Upper lobe of left lung (tissue), 6 donors: ENCODE data around the gene PDZD11. TPM values are rescaled to one million over a fixed set of nuclear protein-coding genes. Genes with fewer than 3 reads are reported as not detected.

Source experiments
- ATAC-seq, 2 donors: fragments of 200-7000 bp; cut with Tn5 transposase; one replicate each; pipeline ENCODE4 v1.9.1; 2022; ENCODE audit warnings: mild to moderate bottlenecking in 2 of 2, moderate library complexity in 2 of 2; ENCODE audit not compliant: low FRiP score in 2 of 2
- DNase-seq, 2 donors: peaks; one replicate each; pipeline ENCODE4 v3.0.0-alpha.2; 2019 to 2020
- H3K27ac ChIP-seq, 4 donors: fragments of 200-600 bp; sonication (generic); one replicate each; pipeline ENCODE4 v1.5.1; 2016 to 2019
- H3K27me3 ChIP-seq, 4 donors: fragments of 200-600 bp; sonication (generic); one replicate each; pipeline ENCODE4 v1.5.1; 2017 to 2019
- H3K36me3 ChIP-seq, 4 donors: fragments of 200-600 bp; sonication (generic); one replicate each; pipeline ENCODE4 v1.5.1; 2016 to 2019
- H3K4me1 ChIP-seq, 4 donors: fragments of 200-600 bp; sonication (generic); one replicate each; pipeline ENCODE4 v1.5.1; 2018 to 2019
- H3K4me3 ChIP-seq, 4 donors: fragments of 200-600 bp; sonication (generic); one replicate each; pipeline ENCODE4 v1.5.1; 2017 to 2019; ENCODE audit warnings: mild to moderate bottlenecking in 2 of 4, moderate library complexity in 1 of 4
- H3K9me3 ChIP-seq, 4 donors: fragments of 200-600 bp; sonication (generic); one replicate each; pipeline ENCODE4 v1.5.1; 2018 to 2019
- EP300 ChIP-seq, 4 donors: sonication (generic); formaldehyde crosslinking; IDR thresholded peaks; one replicate each; pipeline ENCODE4 v1.5.1; 2017; ENCODE audit warnings: antibody characterized with exemption in 4 of 4, control low read depth in 2 of 4
- POLR2A ChIP-seq, 4 donors: fragments of 450-650 bp; IDR thresholded peaks; one replicate each; pipeline ENCODE4 v1.5.1; 2016 to 2017; ENCODE audit warnings: antibody characterized with exemption in 4 of 4, mild to moderate bottlenecking in 2 of 4
- POLR2AphosphoS5 ChIP-seq, 2 donors: sonication (generic); formaldehyde crosslinking; IDR thresholded peaks; one replicate each; pipeline ENCODE4 v1.5.1; 2017; ENCODE audit warnings: antibody characterized with exemption in 2 of 2
- WGBS, 2 donors: methylation state at CpG; one replicate each; pipeline ENCODE4 v1.1.5; 2017 to 2018; 5-methylcytosine and 5-hydroxymethylcytosine counted together
- total RNA-seq, 6 donors: library from RNA; depleted of rRNA in 4 of 6; stranded (reverse); fragments of >200 nt in 4 of 6; gene quantifications; one replicate each; pipeline versions ENCODE4 v1.1.0 to v1.2.1, GENCODE V29; 2016 to 2021
- TF ChIP-seq, protein P1 (sequence below), 6 experiments: fragments of 450-650 bp in 4 of 6; fragments of 200-600 bp in 2 of 6; sonication (generic) in 2 of 6; IDR thresholded peaks; one replicate each; pipeline ENCODE4 v1.5.1; 2016 to 2019; ENCODE audit warnings: antibody characterized with exemption in 6 of 6
- donor health status: DM: no; HTN: no; CAD: no; lungs with moderate emphysema.
- donor health status: DM: no; HTN: yes; CAD: no; lungs with severe emphysema.

Gene PDZD11, protein sequence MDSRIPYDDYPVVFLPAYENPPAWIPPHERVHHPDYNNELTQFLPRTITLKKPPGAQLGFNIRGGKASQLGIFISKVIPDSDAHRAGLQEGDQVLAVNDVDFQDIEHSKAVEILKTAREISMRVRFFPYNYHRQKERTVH
- 10 to 100 TPM; 12.1 to 28.4 (median 21.4) TPM for total RNA-seq

DNA sequence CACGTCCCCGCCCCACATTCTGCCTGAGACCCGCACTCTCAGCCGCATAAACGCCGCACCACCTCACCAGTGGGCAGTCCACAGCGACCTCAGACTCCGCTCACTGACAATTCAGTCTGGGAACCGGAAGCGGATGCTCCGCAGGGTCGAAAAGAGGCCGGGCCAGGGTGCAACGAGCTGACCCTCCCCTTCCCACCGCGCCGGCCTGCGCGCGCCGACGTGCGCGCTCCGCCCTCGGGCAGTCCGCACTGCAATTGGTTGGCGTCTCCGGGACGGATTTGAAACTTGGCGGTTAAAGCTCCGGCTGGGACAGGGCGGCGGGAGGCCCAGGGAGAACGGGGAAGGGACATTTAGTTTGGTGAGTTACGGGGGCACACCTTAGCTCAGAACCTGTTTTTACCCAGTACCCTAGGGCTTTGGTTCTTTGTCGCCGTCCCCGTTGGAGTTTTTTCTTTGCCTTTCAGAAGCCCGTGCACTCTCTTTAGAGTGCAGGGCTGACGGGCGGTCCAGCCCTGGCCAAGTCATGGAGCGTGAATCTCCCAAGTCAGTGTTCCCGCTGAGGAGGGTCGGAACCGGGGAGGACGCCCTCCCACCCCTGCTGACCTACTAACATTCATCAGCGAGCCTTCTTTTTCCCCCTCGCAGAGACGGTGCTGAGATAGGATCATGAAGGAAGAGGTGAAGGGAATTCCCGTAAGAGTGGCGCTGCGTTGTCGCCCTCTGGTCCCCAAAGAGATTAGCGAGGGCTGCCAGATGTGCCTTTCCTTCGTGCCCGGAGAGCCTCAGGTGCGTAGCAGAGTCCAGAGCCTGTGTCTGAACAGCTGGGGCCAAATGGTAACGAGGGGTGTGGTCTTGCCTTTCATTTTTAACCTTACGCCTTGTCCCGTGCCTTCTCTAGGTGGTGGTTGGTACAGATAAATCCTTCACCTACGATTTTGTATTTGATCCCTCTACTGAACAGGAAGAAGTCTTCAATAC is at the start of gene PDZD11, which contains the start of gene KIF4A:
Gene PDZD11 (minus strand): TSS at position 135 of the 978 bp plus-strand sequence. CDS start 586 bp downstream, outside the sequence.
Gene KIF4A (plus strand): TSS at position 312 of the 978 bp plus-strand sequence. CDS start 355 bp downstream, at position 667.
- Histone ChIP-seq H3K36me3 (peaks cover 0 to 9% (median 4%) of the 10 kb centered on the region in 4 donors), H3K4me1 (peaks cover 4 to 12% (median 5%) of the 10 kb centered on the region in 4 donors), H3K9me3 (no peaks in the 10 kb centered on the region), H3K27me3 (no peaks in the 10 kb centered on the region), H3K4me3 (peak within 1 kb of the TSS; percentile 21 to 66 (median 52)), H3K27ac (peak within 1 kb of the TSS; percentile 15 to 77 (median 70))
- TF ChIP-seq POLR2AphosphoS5 (IDR thresholded peaks at IDR 0.05) (peak; percentile 27 to 51), POLR2A (IDR thresholded peaks at IDR 0.05) (peak in 1 of 4 donors; percentile 40), EP300 (IDR thresholded peaks at IDR 0.05) (no peak)
- TF ChIP-seq, protein P1, sequence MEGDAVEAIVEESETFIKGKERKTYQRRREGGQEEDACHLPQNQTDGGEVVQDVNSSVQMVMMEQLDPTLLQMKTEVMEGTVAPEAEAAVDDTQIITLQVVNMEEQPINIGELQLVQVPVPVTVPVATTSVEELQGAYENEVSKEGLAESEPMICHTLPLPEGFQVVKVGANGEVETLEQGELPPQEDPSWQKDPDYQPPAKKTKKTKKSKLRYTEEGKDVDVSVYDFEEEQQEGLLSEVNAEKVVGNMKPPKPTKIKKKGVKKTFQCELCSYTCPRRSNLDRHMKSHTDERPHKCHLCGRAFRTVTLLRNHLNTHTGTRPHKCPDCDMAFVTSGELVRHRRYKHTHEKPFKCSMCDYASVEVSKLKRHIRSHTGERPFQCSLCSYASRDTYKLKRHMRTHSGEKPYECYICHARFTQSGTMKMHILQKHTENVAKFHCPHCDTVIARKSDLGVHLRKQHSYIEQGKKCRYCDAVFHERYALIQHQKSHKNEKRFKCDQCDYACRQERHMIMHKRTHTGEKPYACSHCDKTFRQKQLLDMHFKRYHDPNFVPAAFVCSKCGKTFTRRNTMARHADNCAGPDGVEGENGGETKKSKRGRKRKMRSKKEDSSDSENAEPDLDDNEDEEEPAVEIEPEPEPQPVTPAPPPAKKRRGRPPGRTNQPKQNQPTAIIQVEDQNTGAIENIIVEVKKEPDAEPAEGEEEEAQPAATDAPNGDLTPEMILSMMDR (IDR thresholded peaks at IDR 0.05), result no peak
- WGBS, 2 donors, result 2 to 42% methylated on average over 10 to 62 of the region's 62 CpGs
- ATAC-seq, result peak; percentile 96 to 100
- peak; percentile 82 to 96 for DNase-seq

DNA sequence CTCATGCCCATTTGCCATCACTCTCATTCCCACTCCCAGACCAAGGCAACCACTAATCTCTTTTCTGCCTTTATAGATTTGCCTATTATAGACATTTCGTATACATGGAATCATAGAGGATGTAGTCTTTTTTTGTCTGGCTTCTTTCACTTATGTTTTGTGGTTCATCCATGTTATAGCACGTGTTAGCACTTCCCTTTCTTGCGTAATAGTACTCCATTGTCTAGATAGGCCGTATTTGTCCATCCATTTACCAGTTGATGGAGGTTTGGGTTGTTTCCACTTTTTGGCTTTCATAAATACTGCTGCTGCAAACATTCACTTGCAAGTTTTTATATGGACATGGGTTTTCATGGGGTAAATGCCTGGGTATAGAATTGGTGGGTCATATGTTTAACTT is 48.6 kb upstream of the PDZD11 start:
- Histone ChIP-seq H3K36me3 (no peaks in the 10 kb centered on the region), H3K4me1 (no peaks in the 10 kb centered on the region), H3K27ac (no peak overlapping the region), H3K27me3 (no peaks in the 10 kb centered on the region), H3K4me3 (no peak overlapping the region), H3K9me3 (no peaks in the 10 kb centered on the region)
- TF ChIP-seq, protein P1 (IDR thresholded peaks at IDR 0.05), result no peak
- TF ChIP-seq POLR2AphosphoS5 (IDR thresholded peaks at IDR 0.05), result no peak
- TF ChIP-seq EP300 (IDR thresholded peaks at IDR 0.05), result no peak
- TF ChIP-seq POLR2A (IDR thresholded peaks at IDR 0.05), result no peak
- ATAC-seq (no peak), DNase-seq (no peak)
- WGBS, 2 donors, result 75 to 77% methylated on average over 4 of the region's 4 CpGs

DNA sequence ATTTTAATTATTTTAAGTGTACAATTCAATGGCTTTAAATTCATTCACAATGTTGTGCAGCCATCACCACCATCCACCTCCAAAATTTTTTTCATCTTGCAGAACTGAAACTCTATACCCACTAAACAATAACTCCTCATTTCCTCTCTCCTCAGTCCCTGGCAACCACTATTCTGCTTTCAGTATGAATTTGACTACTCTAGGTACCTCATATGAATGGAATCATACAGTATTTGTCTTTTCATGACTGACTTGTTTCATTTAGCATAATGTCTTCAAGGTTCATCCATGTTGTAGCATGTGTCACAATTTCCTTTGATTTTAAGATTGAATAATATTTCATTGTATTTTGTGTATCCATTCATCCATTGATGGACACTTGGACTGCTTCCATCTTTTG is 47.0 kb upstream of the PDZD11 start:
- TF ChIP-seq EP300 (IDR thresholded peaks at IDR 0.05) (no peak), POLR2A (IDR thresholded peaks at IDR 0.05) (no peak), POLR2AphosphoS5 (IDR thresholded peaks at IDR 0.05) (no peak)
- TF ChIP-seq, protein P1 (IDR thresholded peaks at IDR 0.05), result no peak
- ATAC-seq, result no peak
- H3K4me3 ChIP-seq, result no peak overlapping the region
- H3K4me1 ChIP-seq, result no peaks in the 10 kb centered on the region
- no peak for DNase-seq
- H3K36me3 ChIP-seq, result no peaks in the 10 kb centered on the region
- H3K9me3 ChIP-seq, result no peaks in the 10 kb centered on the region
- no peak overlapping the region for H3K27ac ChIP-seq
- no peaks in the 10 kb centered on the region for H3K27me3 ChIP-seq

DNA sequence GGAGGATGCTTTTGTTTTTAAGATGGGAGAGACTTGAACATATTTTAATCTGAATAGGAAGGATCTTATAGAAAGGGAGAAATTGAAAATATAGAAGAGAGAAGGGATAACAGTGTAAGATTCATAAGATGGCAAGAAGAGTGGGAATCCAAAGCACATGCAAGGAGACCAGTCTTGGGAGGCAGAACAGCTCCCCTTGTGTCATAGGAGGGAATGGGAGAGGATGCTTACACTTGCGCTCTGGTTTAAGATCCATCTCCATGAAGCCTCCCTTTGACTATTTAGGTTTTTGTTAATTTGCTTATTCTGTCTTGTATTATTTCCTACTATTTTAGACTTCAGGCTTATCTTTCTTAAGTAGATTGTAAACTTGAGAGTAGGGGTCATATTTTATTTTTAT is 42.9 kb upstream of the PDZD11 start:
- no peak overlapping the region for H3K27ac ChIP-seq
- H3K4me1 ChIP-seq, result no peaks in the 10 kb centered on the region
- no peak for ATAC-seq
- TF ChIP-seq POLR2AphosphoS5 (IDR thresholded peaks at IDR 0.05) (no peak), POLR2A (IDR thresholded peaks at IDR 0.05) (no peak), EP300 (IDR thresholded peaks at IDR 0.05) (no peak)
- TF ChIP-seq, protein P1 (IDR thresholded peaks at IDR 0.05), result no peak
- no peaks in the 10 kb centered on the region for H3K36me3 ChIP-seq
- 93 to 100% methylated on average over 1 of the region's 1 CpG for WGBS, 2 donors
- H3K9me3 ChIP-seq, result no peaks in the 10 kb centered on the region
- no peaks in the 10 kb centered on the region for H3K27me3 ChIP-seq
- no peak overlapping the region for H3K4me3 ChIP-seq
- DNase-seq, result no peak
